Heart right ventricle (tissue), 16 donors: ENCODE measurements around the gene TMEM59L. TPM values are rescaled to one million over a fixed set of nuclear protein-coding genes. Genes with fewer than 3 reads are reported as not detected.

ENCODE experiments used
- ATAC-seq, 8 donors: fragments of 200-7000 bp; cut with Tn5 transposase; one replicate each; pipeline ENCODE4 v1.9.1; 2020; ENCODE audit warnings: mild to moderate bottlenecking in 8 of 8, moderate library complexity in 8 of 8, moderate number of reproducible peaks in 1 of 8
- DNase-seq, 2 donors: peaks; one replicate each; pipeline ENCODE4 v3.0.0-alpha.2; 2020
- H3K27ac ChIP-seq, 10 donors: fragments of 200-600 bp; sonication (generic) in 2 of 10; one replicate each; pipeline versions ENCODE4 v1.5.0 to v1.8.0; 2020 to 2022; ENCODE audit warnings: mild to moderate bottlenecking in 3 of 10
- H3K27me3 ChIP-seq, 7 donors: fragments of 200-600 bp; one replicate each; pipeline ENCODE4 v1.8.0; 2021 to 2022; ENCODE audit warnings: mild to moderate bottlenecking in 2 of 7
- H3K36me3 ChIP-seq, 9 donors: fragments of 200-600 bp; sonication (generic) in 1 of 9; one replicate each; pipeline versions ENCODE4 v1.5.0 to v1.8.0; 2020 to 2022; ENCODE audit warnings: mild to moderate bottlenecking in 2 of 9
- H3K4me1 ChIP-seq, 9 donors: fragments of 200-600 bp; sonication (generic) in 1 of 9; one replicate each; pipeline versions ENCODE4 v1.5.0 to v1.8.0; 2020 to 2022; ENCODE audit warnings: mild to moderate bottlenecking in 4 of 9
- H3K4me3 ChIP-seq, 10 donors: fragments of 200-600 bp; sonication (generic) in 2 of 10; one replicate each; pipeline versions ENCODE4 v1.5.0 to v1.8.0; 2020 to 2022; ENCODE audit warnings: mild to moderate bottlenecking in 7 of 10, moderate library complexity in 2 of 10
- H3K9me3 ChIP-seq, 11 donors: fragments of 200-600 bp in 10 of 11; sonication (generic) in 2 of 11; one replicate each; pipeline versions ENCODE4 v1.5.0 to v1.8.0; 2013 to 2022; ENCODE audit warnings: mild to moderate bottlenecking in 2 of 11, control low read depth in 1 of 11, moderate library complexity in 1 of 11
- CTCF ChIP-seq, 9 donors: fragments of 200-600 bp; sonication (generic) in 2 of 9; IDR thresholded peaks; one replicate each; pipeline versions ENCODE4 v1.5.0 to v1.8.0; 2021 to 2022; ENCODE audit warnings: antibody characterized with exemption in 9 of 9, mild to moderate bottlenecking in 5 of 9, moderate library complexity in 1 of 9
- WGBS, 2 donors: extraction: QIAGEN DNeasy Blood & Tissue Kit; methylation state at CpG; one replicate each; pipeline ENCODE4 v1.1.7; 2013; ENCODE audit warnings: inconsistent platforms in 1 of 2; 5-methylcytosine and 5-hydroxymethylcytosine counted together
- intact Hi-C, 10 donors: fragments of 100-400 bp; cut with DNase I; formaldehyde crosslinking; loops; one replicate each; pipeline versions ENCODE4 v1.11.1 to v1.14.2; 2022
- polyA plus RNA-seq, 2 donors: library from polyadenylated mRNA; stranded (reverse); fragments of 200-250 nt; gene quantifications; one replicate each; pipeline ENCODE4 v1.2.3, GENCODE V29; 2013
- total RNA-seq, 10 donors: library from RNA; stranded (reverse); fragmentation: NEBNext Ultra II Directional in 3 of 10; extraction: Animal tissue kit (Norgen Biotek cat#: 25700) in 3 of 10; gene quantifications; one replicate each; pipeline versions ENCODE4 v1.2.1 to v1.2.4, GENCODE V29; 2021 to 2023
- donor health status: Arrhythmogenic right ventricular cardiomyopathy.
- donor health status: ischemic (EF 13 %, LVEDD 7.1; RV severe dilation, severe dysfunction).
- donor health status: healthy with polysubstance abuse.
- donor health status: DM: no; HTN: yes; CAD: no.
- donor health status: DM: no; HTN: no; CAD: no.
- donor health status: ischemic (EF 25% LVEDD 6.9; RV normal size, moderate dysfunction).
- donor health status: ischemic (EF 25% LVEDD 5.7; RV mildly dilated, moderate dysfunction).
- donor health status: healthy.
- donor health status: DM: yes; HTN: yes; CAD: no.
- donor health status: Ischemic cardiomyopathy.
- donor health status: ischemic (EF 35%, LVEDD 5.7; RV mildly dilated, moderate dysfunction).
- donor health status: nonischemic (EF 11% LVEDD 7.7; RV severe dilation, severe dysfunction).
- donor health status: DM: yes; HTN: yes; CAD: no.
- donor health status: PGD.
- donor health status: ischemic (EF 29% LVEDD 5.4; RV normal size, mild dysfunction).
- donor health status: nonischemic (EF 23%, LVEDD 6.1; RV moderate dilation, normal function).

The TMEM59L gene
- total and polyA plus RNA-seq, 12 donors = 0.13 to 13.8 (median 1.2) TPM

DNA sequence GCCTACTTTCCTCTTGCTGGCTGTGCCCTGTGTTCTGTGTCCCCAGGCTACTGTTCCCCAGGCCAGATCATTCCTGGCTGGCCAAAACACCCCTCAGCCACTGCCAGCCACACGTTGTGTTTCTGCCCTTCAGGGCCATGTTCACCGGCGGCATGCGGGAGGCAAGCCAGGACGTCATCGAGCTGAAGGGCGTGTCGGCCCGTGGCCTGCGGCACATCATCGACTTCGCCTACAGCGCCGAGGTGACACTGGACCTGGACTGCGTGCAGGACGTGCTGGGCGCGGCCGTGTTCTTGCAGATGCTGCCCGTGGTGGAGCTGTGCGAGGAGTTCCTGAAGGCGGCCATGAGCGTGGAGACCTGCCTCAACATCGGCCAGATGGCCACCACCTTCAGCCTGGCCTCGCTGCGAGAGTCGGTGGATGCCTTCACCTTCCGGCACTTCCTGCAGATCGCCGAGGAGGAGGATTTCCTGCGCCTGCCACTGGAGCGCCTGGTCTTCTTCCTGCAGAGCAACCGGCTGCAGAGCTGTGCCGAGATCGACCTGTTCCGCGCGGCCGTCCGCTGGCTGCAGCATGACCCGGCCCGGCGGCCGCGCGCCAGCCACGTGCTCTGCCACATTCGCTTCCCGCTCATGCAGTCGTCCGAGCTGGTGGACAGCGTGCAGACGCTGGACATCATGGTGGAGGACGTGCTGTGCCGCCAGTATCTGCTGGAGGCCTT is 55.0 kb downstream of the TMEM59L start:
- Histone ChIP-seq H3K4me3 (no peak overlapping the region), H3K9me3 (no peaks in the 10 kb centered on the region), H3K27me3 (no peaks in the 10 kb centered on the region), H3K36me3 (peaks cover 0 to 64% (median 20%) of the 10 kb centered on the region in 9 donors), H3K27ac (no peak overlapping the region), H3K4me1 (peaks cover 0 to 21% (median 9%) of the 10 kb centered on the region in 9 donors)
- TF ChIP-seq CTCF (IDR thresholded peaks at IDR 0.05) = no peak
- ATAC-seq = no peak
- 95 to 96% methylated on average over 55 of the region's 55 CpGs for WGBS, 2 donors
- intact Hi-C loops = no loop called here
- no peak for DNase-seq

- no peak overlapping the region for H3K27ac ChIP-seq
- H3K4me1 ChIP-seq = peaks cover 0 to 23% (median 11%) of the 10 kb centered on the region in 9 donors
- peaks cover 0 to 64% (median 20%) of the 10 kb centered on the region in 9 donors for H3K36me3 ChIP-seq
- H3K27me3 ChIP-seq = no peaks in the 10 kb centered on the region
- no peaks in the 10 kb centered on the region for H3K9me3 ChIP-seq
- no peak for TF ChIP-seq CTCF (IDR thresholded peaks at IDR 0.05)
- no peak overlapping the region for H3K4me3 ChIP-seq
- intact Hi-C loops = no loop called here
- DNase-seq (no peak), ATAC-seq (no peak)
- WGBS, 2 donors = 97 to 98% methylated on average over 38 of the region's 38 CpGs
These were observed 55.6 kb downstream of the TMEM59L start for GRCh38 chr19:18668252-18668631.

GRCh38 chr19:18668744-18669523 is 56.3 kb downstream of the TMEM59L start:
- Histone ChIP-seq H3K9me3 (no peaks in the 10 kb centered on the region), H3K4me1 (peaks cover 0 to 23% (median 11%) of the 10 kb centered on the region in 9 donors), H3K36me3 (peaks cover 0 to 64% (median 20%) of the 10 kb centered on the region in 9 donors), H3K27ac (no peak overlapping the region), H3K27me3 (no peaks in the 10 kb centered on the region), H3K4me3 (no peak overlapping the region)
- ATAC-seq (no peak), DNase-seq (no peak)
- 96 to 97% methylated on average over 58 of the region's 58 CpGs for WGBS, 2 donors
- intact Hi-C loops = no loop called here
- no peak for TF ChIP-seq CTCF (IDR thresholded peaks at IDR 0.05)

DNA sequence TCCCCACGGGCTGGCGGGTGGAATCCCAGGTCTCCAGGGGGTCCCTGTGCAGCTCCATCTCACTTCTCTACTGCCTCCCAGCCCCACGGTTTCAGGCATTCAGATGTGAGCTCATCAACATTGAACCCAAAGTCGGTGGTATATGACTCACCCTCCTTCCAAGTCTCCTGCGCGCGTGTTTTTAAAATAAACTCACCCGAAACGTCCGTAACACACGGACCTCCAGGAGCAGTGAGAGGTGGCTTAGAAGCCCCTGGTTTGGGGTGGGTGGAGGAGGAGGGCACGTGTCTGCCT is 56.8 kb downstream of the TMEM59L start:
- no peak for TF ChIP-seq CTCF (IDR thresholded peaks at IDR 0.05)
- ATAC-seq = no peak
- Histone ChIP-seq H3K4me1 (peaks cover 0 to 23% (median 12%) of the 10 kb centered on the region in 9 donors), H3K27ac (no peak overlapping the region), H3K9me3 (no peaks in the 10 kb centered on the region), H3K36me3 (peaks cover 0 to 60% (median 20%) of the 10 kb centered on the region in 9 donors), H3K4me3 (no peak overlapping the region), H3K27me3 (no peaks in the 10 kb centered on the region)
- intact Hi-C loops = no loop called here
- no peak for DNase-seq
- WGBS, 2 donors = 89 to 93% methylated on average over 12 of the region's 12 CpGs
